HCEC 1CT (cell line): ENCODE measurements around the gene NEK10.
"Not testable (repeated sequence)": the region's sequence is repeated elsewhere in the genome, so short reads cannot be mapped to it uniquely, and the experiment has no call there.

Experiments
- DNase-seq: peaks from one replicate; pipeline ENCODE4 v3.0.0-alpha.2; 2017

Gene NEK10

GRCh38 chr3:27312044-27312668, 57.0 kb downstream of the NEK10 start:
- DNase-seq: peak; percentile 70

DNA sequence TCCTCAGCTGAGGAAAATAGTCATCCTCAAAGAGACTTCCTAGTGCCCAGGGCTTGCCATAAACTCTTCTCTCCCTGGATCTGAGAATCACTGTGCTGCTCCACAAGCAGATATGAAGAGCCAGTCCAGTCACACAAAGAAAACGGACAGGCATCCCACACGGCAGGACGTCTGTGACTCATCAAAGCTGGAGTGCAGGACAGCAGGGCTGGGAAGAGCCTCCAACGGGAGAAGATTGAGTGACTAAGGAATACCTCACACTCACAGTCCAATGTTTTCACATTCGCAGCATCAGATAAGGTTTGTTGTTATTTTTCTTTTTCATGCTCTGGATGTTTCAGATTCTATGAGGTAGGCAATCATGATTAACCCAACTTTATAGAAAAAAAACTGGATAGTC, 57.8 kb downstream of the NEK10 start:
- DNase-seq: peak; percentile 95

DNA sequence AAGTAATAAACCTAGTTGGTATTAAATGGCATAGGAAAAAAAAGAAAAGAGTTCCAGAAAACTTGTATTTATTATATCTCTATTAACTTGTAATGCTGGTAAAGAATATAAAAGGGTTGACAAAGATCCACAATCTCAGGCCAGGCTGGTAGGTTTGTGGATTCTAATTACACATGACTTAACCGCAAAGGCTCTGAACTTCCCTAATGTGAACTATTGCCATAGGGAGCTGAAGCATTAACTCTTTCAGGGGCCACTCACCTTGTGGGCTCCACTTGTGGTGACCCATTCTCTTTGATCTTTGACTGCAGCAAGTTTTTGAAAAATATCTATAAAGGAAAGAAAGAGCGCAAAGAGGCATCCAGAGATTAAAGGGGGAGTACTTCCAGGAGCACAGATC, 58.5 kb downstream of the NEK10 start:
- no peak for DNase-seq

DNA sequence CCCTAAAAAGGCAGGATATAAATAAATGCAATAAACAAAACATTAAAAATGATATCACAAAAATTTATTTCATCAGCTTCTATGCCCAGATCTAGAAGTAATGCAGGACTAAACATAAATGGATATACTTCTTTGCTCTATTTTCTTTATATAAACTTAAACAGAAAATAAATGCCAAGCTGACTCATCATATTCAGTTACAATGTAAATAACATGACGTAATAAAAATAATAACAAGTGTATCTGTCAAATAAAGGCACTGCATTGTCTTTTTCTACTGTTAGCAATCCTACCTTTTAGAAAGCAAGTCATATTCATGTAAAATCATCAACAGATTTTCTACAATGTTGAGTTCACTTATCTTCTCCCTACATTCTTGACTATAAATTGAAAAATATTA, 61.6 kb downstream of the NEK10 start:
- DNase-seq: no peak

GRCh38 chr3:27302891-27303290, 66.3 kb downstream of the NEK10 start:
- DNase-seq: no peak

GRCh38 chr3:27298981-27299380, 70.2 kb downstream of the NEK10 start:
- not testable (repeated sequence) for DNase-seq

- no peak for DNase-seq
Measured at GRCh38 chr3:27293939-27294338, 75.2 kb downstream of the NEK10 start.

GRCh38 chr3:27290760-27291159, 78.4 kb downstream of the NEK10 start:
- peak; percentile 40 for DNase-seq

DNA sequence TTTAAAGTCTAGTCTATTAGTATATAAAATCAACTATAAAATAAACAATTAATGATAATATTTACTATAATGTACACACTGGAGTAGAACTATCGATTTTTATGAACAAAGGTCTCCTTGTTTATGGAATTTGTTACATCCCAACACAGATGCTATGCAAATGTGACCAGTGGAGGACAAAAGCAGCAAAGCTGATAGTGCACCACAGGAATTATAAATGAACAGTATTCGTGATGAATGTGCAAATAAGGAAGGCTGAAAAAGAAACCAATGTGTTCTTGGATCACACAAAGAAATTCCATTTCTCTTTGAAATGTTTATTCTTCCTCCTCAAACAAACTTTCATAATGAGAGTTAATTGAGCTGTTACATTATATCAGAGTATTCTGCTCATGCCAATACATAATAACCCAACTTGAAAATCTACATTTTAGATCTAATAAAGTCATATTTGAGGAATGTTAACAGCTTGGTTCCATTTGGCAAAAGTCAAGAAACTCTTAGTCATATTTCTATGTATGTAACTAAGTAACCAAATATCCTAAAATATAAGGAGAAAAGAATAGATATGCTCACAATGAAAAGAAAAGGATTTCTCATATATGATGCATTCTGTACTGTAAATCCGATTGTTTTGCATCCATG, 79.3 kb downstream of the NEK10 start:
- peak; percentile 66 for DNase-seq

- DNase-seq: no peak
Measured at GRCh38 chr3:27287052-27287451, 82.1 kb downstream of the NEK10 start.

DNA sequence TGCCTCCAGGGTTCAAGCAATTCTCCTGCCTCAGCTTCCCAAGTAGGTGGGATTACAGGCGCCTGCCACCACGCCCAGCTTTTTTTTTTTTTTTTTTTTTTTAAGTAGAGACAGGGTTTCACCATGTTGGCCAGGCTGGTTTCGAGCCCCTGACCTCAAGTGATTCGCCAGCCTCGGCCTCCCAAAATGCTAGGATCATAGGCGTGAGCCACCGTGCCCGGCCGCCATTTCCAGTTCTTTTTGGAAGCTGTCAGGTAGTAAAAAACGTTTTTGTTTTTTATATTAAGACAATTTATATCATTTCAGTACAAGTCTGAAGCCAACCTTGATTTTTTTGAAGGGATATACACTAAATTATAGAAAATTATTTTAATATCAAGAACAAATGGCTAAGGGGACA, 82.7 kb downstream of the NEK10 start:
- DNase-seq: not testable (repeated sequence)

GRCh38 chr3:27285668-27286067, 83.5 kb downstream of the NEK10 start:
- DNase-seq: no peak

DNA sequence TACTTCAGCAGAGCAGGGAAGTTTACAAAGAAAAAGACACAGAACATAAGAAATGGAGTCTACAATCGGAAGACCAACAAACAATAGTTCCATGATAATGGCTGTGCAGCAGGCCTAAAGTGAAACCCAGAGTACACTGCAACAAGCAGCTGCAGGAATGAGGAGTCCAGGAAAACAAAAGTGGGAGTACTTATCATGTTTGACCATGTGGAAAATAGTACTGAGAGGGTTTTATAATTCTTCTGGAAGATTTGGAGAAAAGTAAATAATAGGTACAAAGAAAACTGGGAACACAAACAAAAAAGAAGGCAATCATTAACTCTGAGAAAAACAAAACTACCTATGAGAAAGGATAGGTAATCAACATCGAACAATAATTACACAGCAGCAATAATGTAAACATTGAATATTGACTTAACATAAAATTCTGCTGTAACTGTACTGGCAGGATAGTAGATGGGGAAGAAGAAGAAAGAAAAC, 87.5 kb downstream of the NEK10 start:
- no peak for DNase-seq

GRCh38 chr3:27279123-27279522, 90.1 kb downstream of the NEK10 start:
- DNase-seq: no peak

DNA sequence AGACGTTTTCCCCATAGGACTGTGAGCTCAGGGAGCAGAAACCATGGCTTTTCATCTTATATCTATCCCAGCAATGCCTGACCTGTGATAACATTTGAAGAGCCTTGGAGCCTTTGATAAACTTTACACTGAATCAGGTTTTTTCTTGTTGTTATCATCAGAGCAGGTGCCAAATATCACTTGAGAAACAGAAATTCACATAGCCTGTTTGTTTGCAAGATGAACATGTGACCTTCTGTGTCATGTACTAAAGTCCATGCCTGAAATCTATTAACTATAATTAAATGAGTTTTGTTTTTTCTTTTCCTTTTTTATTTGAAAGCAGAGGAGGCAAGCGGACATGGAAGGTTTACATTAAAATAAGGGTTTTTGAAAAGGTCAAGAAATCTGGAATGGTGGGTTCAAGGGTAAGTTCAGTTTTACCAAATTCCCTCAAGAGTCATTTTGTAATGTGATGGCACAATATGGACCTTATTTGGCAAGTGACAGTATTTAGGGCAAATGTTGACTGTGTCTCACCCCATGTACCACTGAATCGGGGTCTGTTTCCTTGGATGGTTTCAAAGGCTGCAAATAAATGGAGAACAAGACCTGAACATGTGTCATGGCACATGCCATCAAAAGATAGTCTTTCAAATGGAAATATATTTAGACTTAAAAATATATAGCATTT, 90.7 kb downstream of the NEK10 start:
- DNase-seq: no peak

- no peak for DNase-seq
Measured at GRCh38 chr3:27275441-27275990, 93.7 kb downstream of the NEK10 start.

GRCh38 chr3:27271890-27272289, 97.3 kb downstream of the NEK10 start:
- no peak for DNase-seq

GRCh38 chr3:27254896-27255295, 114.3 kb downstream of the NEK10 start:
- no peak for DNase-seq

- peak; percentile 42 for DNase-seq
Measured at GRCh38 chr3:27253831-27254230, 115.4 kb downstream of the NEK10 start.

GRCh38 chr3:27253391-27253790, 115.8 kb downstream of the NEK10 start:
- DNase-seq: no peak

- no peak for DNase-seq
Measured at GRCh38 chr3:27252646-27253045, 116.5 kb downstream of the NEK10 start.

GRCh38 chr3:27244374-27244773, 124.8 kb downstream of the NEK10 start:
- no peak for DNase-seq

DNA sequence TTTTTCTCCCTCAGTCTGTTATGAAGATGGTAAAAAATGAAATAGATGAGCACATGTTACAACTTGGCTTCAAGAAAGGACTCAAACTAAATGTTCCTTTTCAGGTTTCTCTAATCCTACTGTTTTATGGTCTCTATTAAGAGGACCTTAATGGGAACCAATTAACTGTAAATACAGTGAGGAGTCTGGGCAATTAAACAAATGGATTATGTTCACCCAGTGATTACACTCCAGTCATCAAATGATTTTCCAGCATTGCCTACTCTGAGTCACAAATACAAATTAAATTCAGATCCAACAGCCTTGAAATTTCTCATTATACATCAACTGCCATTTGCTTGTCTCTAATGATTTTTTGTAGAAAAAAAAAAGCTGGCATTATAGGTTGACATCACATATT, 129.2 kb downstream of the NEK10 start:
- no peak for DNase-seq

GRCh38 chr3:27228805-27229204, 140.4 kb downstream of the NEK10 start:
- DNase-seq: no peak
